Left ventricle myocardium inferior (tissue), 1 donor: ENCODE data around the gene TAC4. TPM values are rescaled to one million over a fixed set of nuclear protein-coding genes. Genes with fewer than 3 reads are reported as not detected.
A peak's percentile ranks its signal among the peaks of the same experiment; 100 is the strongest.

Experiments
- DNase-seq: peaks from one replicate; pipeline ENCODE4 v3.0.0-alpha.2; 2020
- H3K27ac ChIP-seq: fragments of 200-600 bp; replicated peaks from 2 replicates; pipeline ENCODE4 v1.8.0; 2021
- H3K27me3 ChIP-seq: fragments of 200-600 bp; 2 replicates; pipeline ENCODE4 v1.8.0; 2021; ENCODE audit warnings: low read depth
- H3K36me3 ChIP-seq: fragments of 200-600 bp; 2 replicates; pipeline ENCODE4 v1.8.0; 2021
- H3K4me1 ChIP-seq: fragments of 200-600 bp; 2 replicates; pipeline ENCODE4 v1.8.0; 2021
- H3K4me3 ChIP-seq: fragments of 200-600 bp; 2 replicates; pipeline ENCODE4 v1.8.0; 2021; ENCODE audit warnings: mild to moderate bottlenecking, moderate library complexity
- H3K9me3 ChIP-seq: fragments of 200-600 bp; replicated peaks from 2 replicates; pipeline ENCODE4 v1.8.0; 2021
- intact Hi-C: fragments of 100-400 bp; cut with micrococcal nuclease; formaldehyde crosslinking; loops from one replicate; pipeline ENCODE4 v1.11.0; 2022
- total RNA-seq: library from RNA; stranded (reverse); fragmentation: NEBNext Ultra II Directional; extraction: Animal tissue kit (Norgen Biotek cat#: 25700); gene quantifications from one replicate; pipeline ENCODE4 v1.2.1, GENCODE V29; 2021
- TF ChIP-seq, protein P1 (sequence below): fragments of 200-600 bp; IDR thresholded peaks from 2 replicates; pipeline ENCODE4 v1.8.0; 2021; ENCODE audit warnings: antibody characterized with exemption, mild to moderate bottlenecking, borderline replicate concordance
- donor health status: DM: no; HTN: yes; CAD: no; lungs with severe emphysema.

The TAC4 gene
- total RNA-seq, 1 donor from 2014 or later: 0.44 TPM

DNA sequence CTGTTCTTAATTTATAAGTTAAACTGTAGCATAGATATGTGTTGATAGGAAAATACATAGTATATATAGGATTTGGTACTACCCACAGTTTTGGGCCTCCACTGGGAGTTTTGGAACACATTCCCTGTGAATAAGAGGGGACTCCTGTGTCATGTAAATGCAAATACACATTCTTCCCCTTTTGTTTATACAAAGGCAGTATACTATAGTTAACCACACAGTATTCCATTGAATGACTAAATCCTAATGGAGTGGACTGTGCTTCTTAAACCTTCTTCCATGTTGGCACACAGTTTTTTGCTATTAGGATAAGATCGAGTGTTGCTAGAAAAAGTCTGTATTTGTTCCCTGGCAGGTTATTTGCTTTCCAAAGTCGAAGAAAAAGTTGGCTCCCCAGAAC lies 22.2 kb downstream of the TAC4 start:
- TF ChIP-seq, protein P1, sequence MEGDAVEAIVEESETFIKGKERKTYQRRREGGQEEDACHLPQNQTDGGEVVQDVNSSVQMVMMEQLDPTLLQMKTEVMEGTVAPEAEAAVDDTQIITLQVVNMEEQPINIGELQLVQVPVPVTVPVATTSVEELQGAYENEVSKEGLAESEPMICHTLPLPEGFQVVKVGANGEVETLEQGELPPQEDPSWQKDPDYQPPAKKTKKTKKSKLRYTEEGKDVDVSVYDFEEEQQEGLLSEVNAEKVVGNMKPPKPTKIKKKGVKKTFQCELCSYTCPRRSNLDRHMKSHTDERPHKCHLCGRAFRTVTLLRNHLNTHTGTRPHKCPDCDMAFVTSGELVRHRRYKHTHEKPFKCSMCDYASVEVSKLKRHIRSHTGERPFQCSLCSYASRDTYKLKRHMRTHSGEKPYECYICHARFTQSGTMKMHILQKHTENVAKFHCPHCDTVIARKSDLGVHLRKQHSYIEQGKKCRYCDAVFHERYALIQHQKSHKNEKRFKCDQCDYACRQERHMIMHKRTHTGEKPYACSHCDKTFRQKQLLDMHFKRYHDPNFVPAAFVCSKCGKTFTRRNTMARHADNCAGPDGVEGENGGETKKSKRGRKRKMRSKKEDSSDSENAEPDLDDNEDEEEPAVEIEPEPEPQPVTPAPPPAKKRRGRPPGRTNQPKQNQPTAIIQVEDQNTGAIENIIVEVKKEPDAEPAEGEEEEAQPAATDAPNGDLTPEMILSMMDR: no peak
- peaks cover 64% of the 10 kb centered on the region for H3K4me1 ChIP-seq
- intact Hi-C loops: no loop called here
- no peak overlapping the region for H3K27ac ChIP-seq
- no peak overlapping the region for H3K4me3 ChIP-seq
- no peaks in the 10 kb centered on the region for H3K27me3 ChIP-seq
- no peaks in the 10 kb centered on the region for H3K9me3 ChIP-seq
- peaks cover 85% of the 10 kb centered on the region for H3K36me3 ChIP-seq
- no peak for DNase-seq

DNA sequence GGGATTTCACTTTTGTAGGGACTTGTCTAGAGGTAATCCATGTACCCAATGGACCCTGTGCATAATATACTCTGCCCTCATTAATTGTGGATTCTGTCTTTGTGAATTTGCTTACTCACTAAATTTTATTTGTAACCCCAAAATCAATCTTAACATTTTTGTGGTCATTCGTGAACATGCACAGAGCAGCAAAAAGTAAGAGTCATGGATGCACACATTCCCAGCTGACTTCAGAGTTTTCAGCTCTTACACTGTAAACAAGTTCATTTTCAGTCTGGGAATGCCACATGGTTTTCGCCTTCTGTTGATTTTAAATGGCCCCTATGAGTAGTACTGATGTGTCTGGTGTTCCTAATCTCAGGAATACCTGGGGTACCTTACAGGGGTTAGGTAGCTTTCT lies 24.3 kb downstream of the TAC4 start:
- Histone ChIP-seq H3K27ac (no peak overlapping the region), H3K36me3 (peaks cover 84% of the 10 kb centered on the region), H3K9me3 (no peaks in the 10 kb centered on the region), H3K4me3 (no peak overlapping the region), H3K27me3 (no peaks in the 10 kb centered on the region), H3K4me1 (peaks cover 57% of the 10 kb centered on the region)
- intact Hi-C loops: no loop called here
- DNase-seq: no peak
- TF ChIP-seq, protein P1: no peak

DNA sequence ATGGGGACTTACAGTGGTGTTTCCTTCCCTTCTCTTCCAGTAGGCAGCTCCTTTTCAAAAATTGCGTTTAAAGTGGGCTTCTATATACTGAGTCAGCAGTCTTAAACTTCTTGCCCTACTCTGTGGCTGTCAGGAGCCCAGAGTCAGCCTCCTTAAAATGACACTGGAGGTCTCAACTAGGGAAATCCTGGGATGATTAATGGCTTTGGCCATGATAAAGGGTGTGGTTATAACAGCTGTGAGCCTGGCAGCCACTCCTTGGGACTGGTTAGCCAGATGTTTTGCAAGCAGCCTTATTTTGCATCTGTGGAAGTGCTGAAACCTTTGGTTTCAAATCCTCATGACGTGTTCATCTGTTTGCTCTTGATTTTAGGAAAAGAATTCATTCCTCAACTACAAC lies 25.0 kb downstream of the TAC4 start:
- Histone ChIP-seq H3K4me1 (peaks cover 49% of the 10 kb centered on the region), H3K27ac (peak overlapping the region; percentile 17), H3K4me3 (no peak overlapping the region), H3K27me3 (no peaks in the 10 kb centered on the region), H3K9me3 (no peaks in the 10 kb centered on the region), H3K36me3 (peaks cover 86% of the 10 kb centered on the region)
- intact Hi-C loops: no loop called here
- TF ChIP-seq, protein P1: no peak
- DNase-seq: peak; percentile 67

DNA sequence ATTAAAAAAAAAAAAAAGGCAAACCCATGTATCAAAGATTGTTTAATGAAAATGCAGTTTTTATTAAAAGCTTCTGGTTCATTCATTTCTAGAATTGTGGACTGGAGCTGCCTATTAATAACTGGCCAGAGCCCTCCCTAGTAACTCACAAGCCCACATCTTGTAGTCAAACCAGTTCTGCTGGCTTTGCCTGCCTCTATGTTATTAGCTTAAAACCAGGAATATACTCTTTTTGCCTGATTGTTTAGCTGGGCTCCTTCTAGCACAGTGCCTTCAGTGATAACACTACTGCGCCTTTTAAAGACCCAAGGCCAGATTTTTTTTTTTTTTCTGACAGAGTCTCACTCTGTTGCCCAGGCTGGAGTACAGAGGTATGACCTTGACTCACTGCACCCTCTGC lies 26.0 kb downstream of the TAC4 start:
- peaks cover 43% of the 10 kb centered on the region for H3K4me1 ChIP-seq
- H3K27me3 ChIP-seq: no peaks in the 10 kb centered on the region
- no peak for DNase-seq
- intact Hi-C loops: no loop called here
- H3K27ac ChIP-seq: no peak overlapping the region
- peaks cover 86% of the 10 kb centered on the region for H3K36me3 ChIP-seq
- TF ChIP-seq, protein P1: no peak
- no peak overlapping the region for H3K4me3 ChIP-seq
- no peaks in the 10 kb centered on the region for H3K9me3 ChIP-seq

DNA sequence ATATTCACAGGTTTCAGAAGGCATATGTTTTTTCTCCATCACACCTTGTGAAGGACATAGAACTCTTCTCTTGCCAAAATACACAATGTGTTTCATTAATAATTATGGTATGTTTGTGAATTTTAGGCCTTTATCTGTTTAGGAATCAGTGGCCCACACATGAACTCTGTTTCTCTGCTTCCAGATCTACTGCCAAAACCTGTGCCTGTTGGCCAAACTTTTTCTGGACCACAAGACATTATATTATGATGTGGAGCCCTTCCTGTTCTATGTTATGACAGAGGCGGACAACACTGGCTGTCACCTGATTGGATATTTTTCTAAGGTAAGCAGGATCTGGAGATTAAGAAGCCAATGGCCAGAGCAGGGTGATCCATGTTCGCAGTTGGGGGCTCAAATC lies 26.4 kb downstream of the TAC4 start:
- peak overlapping the region; percentile 16 for H3K27ac ChIP-seq
- TF ChIP-seq, protein P1: no peak
- DNase-seq: no peak
- H3K4me1 ChIP-seq: peaks cover 44% of the 10 kb centered on the region
- intact Hi-C loops: no loop called here
- no peak overlapping the region for H3K4me3 ChIP-seq
- peaks cover 86% of the 10 kb centered on the region for H3K36me3 ChIP-seq
- no peaks in the 10 kb centered on the region for H3K9me3 ChIP-seq
- no peaks in the 10 kb centered on the region for H3K27me3 ChIP-seq

DNA sequence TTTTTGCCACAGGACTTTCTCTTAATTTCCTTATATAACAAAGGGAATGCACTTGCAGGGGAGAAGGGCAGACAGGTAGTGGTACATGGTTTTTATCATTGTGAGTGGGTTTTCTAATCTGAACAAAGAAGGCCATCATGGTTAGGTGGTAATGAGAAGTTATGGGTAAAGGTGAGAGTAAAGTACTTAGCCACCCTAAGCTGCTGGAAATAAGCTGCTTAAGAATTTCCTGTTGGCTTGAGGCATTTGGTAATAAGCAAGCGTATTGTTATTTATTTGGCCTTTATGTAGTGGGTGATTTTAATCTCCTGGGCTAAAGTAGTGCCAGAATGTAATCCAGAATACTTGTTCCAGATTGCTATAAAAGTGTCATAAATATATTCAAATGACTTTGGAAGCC lies 27.1 kb downstream of the TAC4 start:
- peaks cover 83% of the 10 kb centered on the region for H3K36me3 ChIP-seq
- no peaks in the 10 kb centered on the region for H3K27me3 ChIP-seq
- H3K4me1 ChIP-seq: peaks cover 49% of the 10 kb centered on the region
- H3K27ac ChIP-seq: peak overlapping the region; percentile 16
- DNase-seq: no peak
- intact Hi-C loops: no loop called here
- H3K9me3 ChIP-seq: no peaks in the 10 kb centered on the region
- no peak overlapping the region for H3K4me3 ChIP-seq
- TF ChIP-seq, protein P1: no peak
